Hematopoietic multipotent progenitor cell treated with erythropoietin and hydrocortisone succinate and interleukin-3 and kit ligand, for 8 days (in vitro differentiated cells): Measurements from ENCODE around the gene FBXW10B.
"Not testable (repeated sequence)": the region's sequence is repeated elsewhere in the genome, so short reads cannot be mapped to it uniquely, and the experiment has no call there.

ENCODE experiments used
- DNase-seq: peaks from one replicate; pipeline ENCODE4 v3.0.0-alpha.2; 2015

The FBXW10B gene

DNA sequence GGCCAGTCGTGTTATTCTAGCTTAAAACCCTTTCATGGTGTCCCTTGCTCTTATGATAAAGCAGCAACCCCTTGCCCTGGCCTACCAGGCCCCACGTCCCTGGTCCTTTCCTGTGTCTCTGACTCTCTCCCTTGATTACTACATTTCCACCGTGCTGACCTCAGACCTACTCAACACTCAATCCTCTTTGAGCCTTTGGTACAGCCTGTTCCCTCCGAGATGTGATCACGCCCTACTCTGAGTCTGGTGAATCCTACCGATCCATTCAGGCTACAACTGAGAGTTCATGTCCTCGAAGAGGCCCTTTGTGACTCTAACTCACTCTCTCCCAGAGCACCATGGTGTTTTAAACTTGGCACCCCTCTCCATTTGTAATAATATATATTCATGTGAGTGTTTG lies 10.5 kb upstream of the FBXW10B start:
- DNase-seq = not testable (repeated sequence)

DNA sequence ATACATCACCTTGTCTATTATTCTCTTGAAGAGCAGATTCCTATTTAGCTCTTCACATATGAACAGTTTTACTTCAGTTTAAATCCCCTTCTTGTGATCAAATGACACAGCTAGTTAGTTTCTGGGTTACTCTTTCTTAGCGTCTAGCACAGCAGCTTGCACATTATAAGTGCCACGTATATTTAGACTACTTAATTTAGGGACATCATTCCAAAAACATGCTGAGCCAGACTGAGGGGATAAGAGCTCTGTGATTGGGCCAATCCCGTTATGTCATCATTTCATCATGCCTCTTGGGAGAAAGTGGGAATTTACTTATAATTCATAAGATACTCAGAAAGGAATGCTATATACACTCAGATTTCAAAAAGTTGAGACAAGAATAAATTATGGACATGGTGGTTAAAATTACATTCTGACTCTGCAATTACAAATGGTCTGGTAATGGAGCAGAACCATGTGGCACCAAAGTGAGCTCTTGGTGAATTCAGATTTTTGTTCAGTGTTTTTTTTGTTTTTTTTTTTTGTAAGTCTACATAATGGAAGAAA lies 4.2 kb upstream of the FBXW10B start:
- DNase-seq = not testable (repeated sequence)

DNA sequence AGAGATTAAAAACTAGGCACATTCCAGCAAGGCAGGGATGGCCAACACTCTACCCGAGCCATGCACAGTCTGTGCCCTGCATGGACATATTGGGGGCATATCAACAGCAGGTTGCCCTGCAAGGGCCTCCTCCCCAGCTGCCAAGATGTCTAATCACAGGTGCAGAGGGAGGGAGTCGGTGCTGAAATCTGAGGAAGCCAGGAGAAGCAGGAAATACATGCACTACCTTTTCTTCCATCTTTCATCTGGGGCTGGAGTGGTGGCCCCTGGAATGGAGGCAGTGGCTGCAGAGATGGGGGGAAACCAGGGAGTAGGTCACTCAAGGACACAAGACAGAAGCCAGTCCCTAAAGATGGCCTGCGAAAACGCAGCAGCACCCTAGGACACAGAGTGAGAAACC lies 3.8 kb upstream of the FBXW10B start:
- not testable (repeated sequence) for DNase-seq

DNA sequence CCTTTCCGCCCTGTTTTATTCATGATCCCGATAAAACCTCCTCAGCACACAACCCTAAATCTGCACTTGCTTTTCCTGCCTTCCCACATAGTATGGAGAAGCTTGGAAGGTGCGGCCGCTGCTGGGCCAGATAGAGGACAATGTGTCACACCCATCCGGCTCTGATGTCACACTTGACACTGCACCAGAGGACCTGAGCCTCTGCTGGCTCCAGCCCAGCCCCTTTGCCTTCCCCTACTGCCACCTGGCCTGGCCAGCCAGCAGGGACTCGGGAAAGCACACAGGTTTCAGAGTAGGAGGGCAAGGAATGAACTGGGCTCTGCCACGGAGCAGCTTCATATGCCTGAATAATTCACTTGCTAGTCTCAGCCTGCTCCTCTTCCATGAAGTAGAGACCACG lies 2.6 kb upstream of the FBXW10B start:
- DNase-seq = not testable (repeated sequence)

DNA sequence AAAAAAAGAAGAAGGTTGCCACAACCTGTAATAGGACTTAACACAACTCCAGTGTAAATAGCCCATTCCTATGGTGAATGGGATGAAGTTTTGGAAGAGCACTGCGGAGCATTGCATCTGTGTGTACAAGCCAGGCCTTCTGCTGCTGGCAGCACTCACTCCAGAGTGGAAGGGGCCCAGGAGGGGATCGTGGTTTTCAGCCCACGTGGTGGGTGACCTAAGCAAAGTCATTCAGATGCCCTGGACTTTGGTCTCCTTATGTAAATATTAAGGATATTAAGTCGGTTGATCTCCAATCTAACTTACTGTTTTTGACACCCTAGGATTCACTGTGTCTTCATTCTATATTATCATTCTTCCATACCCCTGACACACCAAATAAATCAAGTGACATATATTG lies 2.7 kb downstream of the FBXW10B start:
- DNase-seq = not testable (repeated sequence)

DNA sequence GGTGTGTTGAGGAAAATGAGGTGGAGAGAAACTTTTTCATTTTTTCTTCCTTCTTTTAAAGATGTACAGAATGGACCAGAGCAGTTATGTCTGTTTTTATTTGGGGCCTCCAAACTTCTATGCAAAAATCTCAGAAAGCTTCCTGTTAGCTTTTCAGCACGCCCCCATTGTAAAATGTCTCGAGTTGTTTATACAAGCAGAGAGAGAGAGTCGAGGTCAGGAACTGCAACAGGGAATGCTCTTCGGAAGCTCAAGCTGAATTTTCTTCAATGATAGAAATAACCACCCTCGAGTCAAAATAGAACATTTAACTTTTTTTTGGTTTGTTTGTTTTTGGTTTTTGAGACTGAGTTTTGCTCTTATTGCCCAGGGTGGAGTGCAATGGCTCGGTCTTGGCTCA lies 3.7 kb downstream of the FBXW10B start:
- DNase-seq = not testable (repeated sequence)

DNA sequence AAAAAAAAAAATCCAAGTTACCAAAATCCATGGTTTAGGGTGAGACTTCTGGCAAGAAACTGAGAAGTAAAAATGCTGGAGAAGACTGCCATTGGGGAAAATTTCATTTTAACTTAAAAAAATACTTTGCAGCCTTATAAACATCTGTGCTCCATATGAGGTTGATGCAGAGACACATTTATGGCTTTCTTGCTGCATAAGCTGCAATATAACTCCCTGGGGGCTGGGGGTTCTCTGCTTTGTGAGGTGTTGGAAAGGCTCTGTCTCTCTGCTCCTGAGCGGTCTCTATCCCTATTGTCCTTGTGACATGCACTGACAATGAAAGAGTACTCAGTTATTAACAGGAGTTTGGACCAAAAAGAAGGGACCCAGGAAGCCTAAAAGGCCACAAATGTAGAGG lies 6.4 kb downstream of the FBXW10B start:
- not testable (repeated sequence) for DNase-seq

DNA sequence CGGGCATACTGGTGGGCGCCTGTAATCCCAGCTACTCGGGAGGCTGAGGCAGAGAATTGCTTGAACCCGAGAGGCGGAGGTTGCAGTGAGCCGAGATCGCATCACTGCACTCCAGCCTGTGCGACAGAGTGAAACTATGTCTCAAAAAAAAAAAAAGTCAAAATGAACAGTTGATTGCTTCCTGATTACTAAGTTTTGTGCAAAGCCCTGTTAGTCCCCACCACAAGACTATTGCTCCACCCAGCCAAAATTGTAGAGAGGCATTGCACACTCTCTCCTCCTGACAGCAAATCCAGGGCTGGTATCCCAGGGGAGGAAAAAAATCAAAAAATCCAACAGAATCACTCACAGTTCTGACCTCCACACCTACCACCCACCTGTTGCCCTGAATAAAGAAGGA lies 26.5 kb downstream of the FBXW10B start:
- DNase-seq = not testable (repeated sequence)

DNA sequence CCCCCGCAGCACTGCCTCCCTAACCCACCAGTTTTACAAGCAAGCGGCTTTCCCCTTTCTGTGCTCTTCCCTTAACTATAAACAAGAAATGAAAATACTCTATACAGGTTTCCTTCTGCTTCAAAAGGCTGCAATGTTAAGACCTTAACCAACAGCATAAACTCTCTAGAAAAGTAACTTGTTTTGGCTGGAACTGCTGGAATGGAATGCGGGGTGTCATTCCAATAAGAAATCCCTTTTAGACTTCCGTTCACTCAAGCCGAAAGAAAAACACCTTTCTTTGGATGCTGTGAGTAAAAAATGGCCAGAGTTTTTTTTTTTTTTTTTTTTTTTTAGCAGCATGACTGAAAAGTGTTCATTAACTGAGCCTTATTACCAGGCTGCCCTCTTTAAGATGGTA lies 27.5 kb downstream of the FBXW10B start:
- DNase-seq = not testable (repeated sequence)

DNA sequence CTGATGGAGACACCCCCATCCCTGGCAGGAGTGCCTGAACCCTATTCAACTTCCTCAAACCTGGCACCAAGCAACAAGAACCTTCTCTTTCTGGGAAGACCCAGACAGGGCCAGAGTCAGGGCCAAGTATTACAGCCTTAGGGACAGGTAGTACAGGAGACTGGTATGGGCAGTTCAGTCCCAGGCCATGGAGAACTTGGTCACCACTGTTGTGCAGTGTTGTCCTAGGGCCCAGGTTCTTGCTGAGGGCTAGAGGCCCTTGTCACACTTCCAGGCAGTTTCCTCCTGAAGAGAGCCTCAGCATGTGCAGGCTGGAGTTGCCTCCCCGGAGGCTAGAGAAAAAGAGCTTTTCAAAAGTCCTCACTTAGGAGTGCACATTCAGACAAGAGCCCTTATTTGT lies 28.7 kb downstream of the FBXW10B start:
- not testable (repeated sequence) for DNase-seq

DNA sequence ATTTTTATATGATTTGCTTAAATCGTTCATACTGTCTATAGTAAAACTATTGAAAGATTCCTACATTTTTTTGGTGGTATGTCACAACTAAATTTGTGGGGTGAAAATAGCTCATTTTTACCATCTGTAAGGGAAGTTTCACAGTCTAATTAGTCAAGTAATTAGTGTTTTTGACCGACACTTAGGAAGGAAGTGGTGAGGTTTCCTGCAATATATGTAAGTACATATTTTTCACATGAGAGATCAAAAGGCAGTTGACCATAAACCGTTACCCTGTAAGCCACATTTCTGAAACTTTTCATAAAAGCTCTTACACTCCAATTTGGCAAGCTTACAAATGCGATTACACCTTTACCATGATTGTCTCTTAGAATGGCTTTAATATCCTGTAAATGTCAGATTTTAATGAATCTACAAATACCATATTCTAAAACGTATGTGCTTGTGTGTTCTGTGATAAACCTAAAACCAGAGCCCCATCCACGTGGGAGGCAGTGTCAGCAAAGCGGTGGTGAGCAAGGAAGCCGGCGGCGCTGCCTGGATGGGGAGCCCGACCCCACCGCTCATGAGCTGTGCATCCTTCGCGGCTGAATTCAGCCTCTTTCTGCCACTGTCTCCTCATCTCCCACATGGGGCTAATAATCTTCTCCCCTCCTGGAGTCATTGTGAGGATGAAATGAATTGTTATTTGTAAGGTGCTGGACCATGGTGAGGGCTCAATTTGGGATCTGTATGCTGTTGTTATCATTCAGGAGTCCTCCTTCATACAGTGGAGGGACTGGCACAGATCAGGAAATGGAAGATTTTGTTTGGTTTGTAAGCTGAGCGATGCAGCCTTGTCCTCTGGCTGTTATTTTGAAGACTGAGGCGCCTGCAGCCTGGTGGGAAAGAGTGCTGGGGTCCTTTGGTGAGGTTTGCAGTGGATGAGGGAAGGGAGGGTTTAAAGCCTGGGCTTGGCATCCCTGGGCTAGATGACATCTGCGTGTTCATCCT lies 29.7 kb downstream of the FBXW10B start:
- not testable (repeated sequence) for DNase-seq

DNA sequence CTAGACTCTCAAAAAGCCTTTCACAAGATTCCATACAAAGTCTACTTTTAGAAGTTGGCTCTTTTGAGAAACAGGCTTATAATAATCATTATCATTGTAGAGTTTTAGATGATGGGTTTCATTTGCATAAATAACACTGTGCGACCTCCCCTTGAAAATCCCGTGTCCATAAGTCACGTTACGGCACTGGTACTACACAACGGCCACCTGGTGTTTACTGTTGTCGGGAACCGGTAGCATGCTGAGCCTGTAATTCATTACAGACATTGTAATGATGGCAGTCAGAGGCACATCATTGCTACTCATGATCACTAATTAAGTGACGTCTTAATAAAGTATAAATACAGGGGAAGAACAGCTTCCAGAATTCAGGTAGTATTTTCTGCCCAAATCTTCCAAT lies 31.5 kb downstream of the FBXW10B start:
- not testable (repeated sequence) for DNase-seq

DNA sequence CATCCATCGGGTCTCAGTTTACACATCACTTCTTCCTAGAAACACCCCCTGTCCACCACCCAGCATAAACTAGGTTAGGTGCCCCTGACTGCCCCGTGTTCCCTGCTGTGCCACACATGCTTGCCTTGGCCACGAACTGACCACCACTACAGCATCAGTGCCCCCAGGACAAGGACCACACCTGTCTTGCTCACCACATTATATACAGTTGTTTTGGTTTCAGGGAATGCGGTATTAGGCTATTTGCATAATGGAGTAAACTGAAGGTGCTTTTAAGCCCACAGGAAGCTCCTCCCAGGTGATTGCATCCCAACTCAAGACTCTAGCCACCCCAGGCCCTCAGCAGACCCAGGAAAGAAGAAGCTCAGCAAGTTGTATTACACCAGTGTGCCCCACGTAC lies 36.2 kb downstream of the FBXW10B start:
- DNase-seq = not testable (repeated sequence)

DNA sequence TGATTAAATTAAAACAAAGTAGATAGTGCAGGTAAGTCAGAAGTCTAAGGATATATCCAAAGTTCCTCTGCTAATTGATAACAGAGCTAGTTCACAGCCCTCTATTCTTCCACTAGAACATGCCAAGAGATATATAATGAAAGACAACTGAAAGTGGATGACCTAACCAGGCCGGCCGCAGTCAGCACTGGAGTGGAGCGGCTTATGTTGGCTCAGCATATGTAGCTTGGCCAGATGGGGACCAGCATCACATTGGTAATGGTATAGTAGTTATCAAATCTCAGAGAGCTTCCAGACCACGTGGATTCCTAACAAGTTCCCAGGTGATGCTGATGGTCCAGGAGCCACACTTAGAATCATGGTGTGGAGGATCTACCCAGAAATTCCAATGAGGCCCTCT lies 38.0 kb downstream of the FBXW10B start:
- DNase-seq = not testable (repeated sequence)

DNA sequence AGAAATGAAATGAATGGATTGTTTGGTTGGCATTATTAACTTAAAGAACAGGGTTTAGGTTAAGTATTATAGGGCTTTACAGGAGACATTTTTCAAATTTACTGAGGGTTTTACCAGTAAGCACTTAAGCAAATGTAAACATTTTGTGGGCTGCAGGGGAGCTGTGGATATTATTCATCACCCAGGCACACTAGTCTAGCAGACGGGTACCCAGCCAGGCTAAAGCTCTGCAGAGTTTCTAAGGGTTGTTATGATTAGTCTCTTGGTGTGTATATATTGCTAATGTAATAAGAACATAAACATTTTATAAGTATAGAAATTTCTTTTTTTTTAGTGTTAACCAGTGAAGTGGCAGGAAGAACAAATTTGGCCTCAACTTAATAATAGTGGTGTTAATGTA lies 42.7 kb downstream of the FBXW10B start:
- not testable (repeated sequence) for DNase-seq

DNA sequence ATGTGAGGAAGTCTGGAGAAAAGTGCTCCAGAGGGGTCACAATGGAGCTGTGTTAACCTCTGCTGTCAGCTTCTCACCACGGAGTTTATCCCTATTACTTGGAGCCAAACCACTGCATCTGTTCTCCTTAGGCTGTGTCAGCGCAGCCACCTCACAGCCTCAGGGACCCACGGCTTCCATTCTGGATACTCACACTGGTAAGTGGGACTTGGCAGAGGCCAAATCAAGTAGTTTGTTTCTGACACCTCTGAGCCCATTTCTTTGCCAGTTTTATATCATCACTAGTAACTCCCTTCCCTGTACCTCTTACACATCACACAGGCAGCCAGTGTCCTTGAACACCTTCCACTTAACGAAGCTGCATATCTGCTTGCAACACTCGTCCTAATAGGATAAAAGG lies 44.8 kb downstream of the FBXW10B start:
- DNase-seq = not testable (repeated sequence)

DNA sequence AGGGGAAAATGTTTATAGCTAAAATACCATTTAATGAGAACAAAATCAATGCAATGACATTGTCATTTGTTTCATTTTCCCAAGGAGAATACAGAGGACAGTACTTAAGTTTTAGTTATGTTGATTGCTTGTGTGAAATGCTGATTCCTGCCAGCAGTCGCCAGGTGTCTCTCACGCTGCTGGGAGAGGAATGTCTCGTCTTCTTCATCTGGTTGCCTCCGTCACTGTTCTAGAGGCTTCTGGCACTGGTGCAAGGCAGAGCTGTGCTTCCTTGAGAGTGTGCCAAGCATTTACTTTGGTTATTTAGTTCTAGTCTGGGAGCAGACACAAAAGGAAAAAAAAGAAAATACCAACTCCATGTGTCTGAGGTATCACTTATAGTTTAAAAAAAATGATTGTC lies 45.6 kb downstream of the FBXW10B start:
- DNase-seq = not testable (repeated sequence)
